ENCODE data around the gene VAV2. TPM values are rescaled to one million over a fixed set of nuclear protein-coding genes. Genes with fewer than 3 reads are reported as not detected.

VAV2 gene
- total and polyA plus RNA-seq, 9 of the 15 experiments (the other 6 are each of a cell fraction or from before 2014, with no cell fraction given) = 0.01 to 2.7 (median 1.0) TPM; not detected in 1

GRCh38 chr9:133806623-133807010 is 185.5 kb downstream of the VAV2 start (continued):
- TF ChIP-seq TSHZ1 (CRISPR knock-in tag; IDR thresholded peaks at IDR 0.05) = no peak

GRCh38 chr9:133805876-133806622 is 186.1 kb downstream of the VAV2 start:
- peaks cover 12 to 89% of the 10 kb centered on the region in 2 experiments; a peak in 4 of 5 replicates for H3K27me3 ChIP-seq (ENCODE audit: control insufficient read depth in 2 of 2, insufficient read depth in 2 of 2, low read length in 2 of 2)
- no peak overlapping the region for H3K27ac ChIP-seq (ENCODE audit: extremely low read depth, low read depth, low read length)
- H2AFZ ChIP-seq (ENCODE audit: low read depth, low read length) = no peak overlapping the region
- no peaks in the 10 kb centered on the region for H3K9me3 ChIP-seq (replicated peaks; ENCODE audit: control insufficient read depth, insufficient read depth, low read depth, low read length)
- FAIRE-seq = no peak
- H3K36me3 ChIP-seq (ENCODE audit: control insufficient read depth, insufficient read depth, low read length) = no peaks in the 10 kb centered on the region
- BruUV-seq (replicated peaks) = no TSS peak
- 5% methylated on average over 15 of the region's 32 CpGs for WGBS (ENCODE audit: insufficient coverage, low coverage, missing lambda C conversion rate)
- H4K20me1 ChIP-seq (replicated peaks; ENCODE audit: control insufficient read depth, insufficient read depth, low read length) = peaks cover 27% of the 10 kb centered on the region
- no peaks in the 10 kb centered on the region for H3K79me2 ChIP-seq (ENCODE audit: control insufficient read depth, insufficient read depth, low read length)
- ChIA-PET CTCF (ENCODE audit: low intra/inter-chr PET ratio) (no interaction called here), POLR2A (no interaction called here)
- peaks cover 0 to 4% of the 10 kb centered on the region in 2 experiments; a peak in 1 of 5 replicates for H3K4me1 ChIP-seq (replicated peaks in 1 of 2; ENCODE audit: control insufficient read depth in 2 of 2, insufficient read depth in 2 of 2, low read length in 2 of 2)
- in situ Hi-C loops (cut with MboI) (no loop called here), intact Hi-C loops (cut with micrococcal nuclease) (no loop called here)
- H3K4me2 ChIP-seq (ENCODE audit: insufficient read depth, low read length) = no peak overlapping the region
- ATAC-seq = no peak
- no peak overlapping the region for H3K4me3 ChIP-seq
- DNase-seq (ENCODE audit: extremely low read depth in 1 of 4, low spot score in 3 of 4) = no peak
- no peaks in the 10 kb centered on the region for H3K9me1 ChIP-seq (ENCODE audit: control insufficient read depth, insufficient read depth, low read length)
- no peak overlapping the region; a peak in 1 of 4 replicates for H3K9ac ChIP-seq (ENCODE audit: insufficient read depth in 1 of 2, low read depth in 2 of 2, low read length in 2 of 2)
- TF ChIP-seq ZNF655 (CRISPR knock-in tag; IDR thresholded peaks at IDR 0.05) (no peak), MCM2 (IDR thresholded peaks at IDR 0.05; ENCODE audit: low read depth) (no peak), ZNF263 (CRISPR knock-in tag; IDR thresholded peaks at IDR 0.05; ENCODE audit: borderline replicate concordance) (no peak), TAF1 (IDR thresholded peaks at IDR 0.05; ENCODE audit: control insufficient read depth, extremely low read depth, insufficient read depth, low read length, severe bottlenecking) (no peak), CC2D1A (IDR thresholded peaks at IDR 0.05) (no peak), PRMT5 (CRISPR knock-in tag; IDR thresholded peaks at IDR 0.05) (no peak), CEBPZ (IDR thresholded peaks at IDR 0.05; ENCODE audit: borderline replicate concordance, low read depth, low read length) (no peak)

Data from K562 (cell line).